Measurements from ENCODE around the gene C6orf118. TPM values are rescaled to one million over a fixed set of nuclear protein-coding genes. Genes with fewer than 3 reads are reported as not detected.

C6orf118 gene
- total and polyA plus RNA-seq, 4 donors: not detected

DNA sequence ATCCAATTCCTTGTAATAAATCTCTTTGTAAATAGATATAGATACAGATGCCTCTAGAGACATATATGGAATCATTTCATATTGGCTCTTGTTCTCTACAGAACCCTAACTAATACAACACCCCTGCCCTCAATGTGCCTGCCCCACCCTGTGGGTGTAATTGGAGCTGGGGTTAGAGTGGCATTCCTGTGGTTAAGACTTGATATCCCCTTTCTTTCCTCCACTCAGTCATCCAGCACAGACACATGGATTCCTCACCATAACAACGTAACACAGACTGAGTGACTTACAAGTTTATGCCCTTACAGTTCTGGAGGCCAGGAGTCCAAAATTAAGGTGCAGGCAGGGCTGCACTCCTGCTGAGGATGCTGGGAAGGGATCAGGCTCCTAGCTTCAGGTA, 42.8 kb downstream of the C6orf118 start:
- Histone ChIP-seq H3K27me3 (ENCODE audit: control insufficient read depth in 4 of 4, insufficient read depth in 4 of 4, low read length in 3 of 4) (no peaks in the 10 kb centered on the region), H3K27ac (ENCODE audit: low read depth in 1 of 2, low read length in 2 of 2) (no peak overlapping the region), H3K9me3 (ENCODE audit: control insufficient read depth in 4 of 4, low read length in 3 of 4) (peaks cover 0 to 5% (median 4%) of the 10 kb centered on the region in 4 donors), H3K9ac (ENCODE audit: low read depth in 1 of 2, low read length in 2 of 2) (no peak overlapping the region), H3K4me3 (ENCODE audit: low read depth in 1 of 3, low read length in 3 of 3) (no peak overlapping the region), H3K4me1 (ENCODE audit: control insufficient read depth in 4 of 4, insufficient read depth in 4 of 4, low read length in 3 of 4) (no peaks in the 10 kb centered on the region), H3K36me3 (ENCODE audit: control insufficient read depth in 4 of 4, insufficient read depth in 3 of 4, low read depth in 1 of 4, low read length in 3 of 4) (no peaks in the 10 kb centered on the region)
- no peak for DNase-seq (ENCODE audit: low spot score)
- WGBS: 74% methylated on average over 1 of the region's 1 CpG
- TF ChIP-seq SP1 (IDR thresholded peaks at IDR 0.05) (no peak), TAF1 (conservative IDR thresholded peaks at IDR 0.05) (no peak), RXRA (IDR thresholded peaks at IDR 0.05) (no peak), GABPA (IDR thresholded peaks at IDR 0.05 in 1 of 2, conservative IDR thresholded peaks at IDR 0.05 in 1 of 2) (no peak), EGR1 (IDR thresholded peaks at IDR 0.05; ENCODE audit: low read depth in 2 of 2) (no peak), JUND (IDR thresholded peaks at IDR 0.05) (no peak), RAD21 (IDR thresholded peaks at IDR 0.05) (no peak), YY1 (IDR thresholded peaks at IDR 0.05) (no peak), NR2F2 (IDR thresholded peaks at IDR 0.05) (no peak), FOXA2 (IDR thresholded peaks at IDR 0.05) (no peak), HNF4G (IDR thresholded peaks at IDR 0.05) (no peak), FOXA1 (IDR thresholded peaks at IDR 0.05) (no peak), HNF4A (conservative IDR thresholded peaks at IDR 0.05) (no peak)
- TF ChIP-seq, protein P1, sequence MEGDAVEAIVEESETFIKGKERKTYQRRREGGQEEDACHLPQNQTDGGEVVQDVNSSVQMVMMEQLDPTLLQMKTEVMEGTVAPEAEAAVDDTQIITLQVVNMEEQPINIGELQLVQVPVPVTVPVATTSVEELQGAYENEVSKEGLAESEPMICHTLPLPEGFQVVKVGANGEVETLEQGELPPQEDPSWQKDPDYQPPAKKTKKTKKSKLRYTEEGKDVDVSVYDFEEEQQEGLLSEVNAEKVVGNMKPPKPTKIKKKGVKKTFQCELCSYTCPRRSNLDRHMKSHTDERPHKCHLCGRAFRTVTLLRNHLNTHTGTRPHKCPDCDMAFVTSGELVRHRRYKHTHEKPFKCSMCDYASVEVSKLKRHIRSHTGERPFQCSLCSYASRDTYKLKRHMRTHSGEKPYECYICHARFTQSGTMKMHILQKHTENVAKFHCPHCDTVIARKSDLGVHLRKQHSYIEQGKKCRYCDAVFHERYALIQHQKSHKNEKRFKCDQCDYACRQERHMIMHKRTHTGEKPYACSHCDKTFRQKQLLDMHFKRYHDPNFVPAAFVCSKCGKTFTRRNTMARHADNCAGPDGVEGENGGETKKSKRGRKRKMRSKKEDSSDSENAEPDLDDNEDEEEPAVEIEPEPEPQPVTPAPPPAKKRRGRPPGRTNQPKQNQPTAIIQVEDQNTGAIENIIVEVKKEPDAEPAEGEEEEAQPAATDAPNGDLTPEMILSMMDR (IDR thresholded peaks at IDR 0.05; ENCODE audit: low read depth, low read length, missing input control): no peak
- TF ChIP-seq, protein P2, sequence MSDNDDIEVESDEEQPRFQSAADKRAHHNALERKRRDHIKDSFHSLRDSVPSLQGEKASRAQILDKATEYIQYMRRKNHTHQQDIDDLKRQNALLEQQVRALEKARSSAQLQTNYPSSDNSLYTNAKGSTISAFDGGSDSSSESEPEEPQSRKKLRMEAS (IDR thresholded peaks at IDR 0.05): no peak
- TF ChIP-seq, protein P3, sequence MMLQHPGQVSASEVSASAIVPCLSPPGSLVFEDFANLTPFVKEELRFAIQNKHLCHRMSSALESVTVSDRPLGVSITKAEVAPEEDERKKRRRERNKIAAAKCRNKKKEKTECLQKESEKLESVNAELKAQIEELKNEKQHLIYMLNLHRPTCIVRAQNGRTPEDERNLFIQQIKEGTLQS (IDR thresholded peaks at IDR 0.05): no peak
- TF ChIP-seq, protein P4, sequence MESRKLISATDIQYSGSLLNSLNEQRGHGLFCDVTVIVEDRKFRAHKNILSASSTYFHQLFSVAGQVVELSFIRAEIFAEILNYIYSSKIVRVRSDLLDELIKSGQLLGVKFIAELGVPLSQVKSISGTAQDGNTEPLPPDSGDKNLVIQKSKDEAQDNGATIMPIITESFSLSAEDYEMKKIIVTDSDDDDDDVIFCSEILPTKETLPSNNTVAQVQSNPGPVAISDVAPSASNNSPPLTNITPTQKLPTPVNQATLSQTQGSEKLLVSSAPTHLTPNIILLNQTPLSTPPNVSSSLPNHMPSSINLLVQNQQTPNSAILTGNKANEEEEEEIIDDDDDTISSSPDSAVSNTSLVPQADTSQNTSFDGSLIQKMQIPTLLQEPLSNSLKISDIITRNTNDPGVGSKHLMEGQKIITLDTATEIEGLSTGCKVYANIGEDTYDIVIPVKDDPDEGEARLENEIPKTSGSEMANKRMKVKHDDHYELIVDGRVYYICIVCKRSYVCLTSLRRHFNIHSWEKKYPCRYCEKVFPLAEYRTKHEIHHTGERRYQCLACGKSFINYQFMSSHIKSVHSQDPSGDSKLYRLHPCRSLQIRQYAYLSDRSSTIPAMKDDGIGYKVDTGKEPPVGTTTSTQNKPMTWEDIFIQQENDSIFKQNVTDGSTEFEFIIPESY (IDR thresholded peaks at IDR 0.05): no peak
- TF ChIP-seq, protein P5, sequence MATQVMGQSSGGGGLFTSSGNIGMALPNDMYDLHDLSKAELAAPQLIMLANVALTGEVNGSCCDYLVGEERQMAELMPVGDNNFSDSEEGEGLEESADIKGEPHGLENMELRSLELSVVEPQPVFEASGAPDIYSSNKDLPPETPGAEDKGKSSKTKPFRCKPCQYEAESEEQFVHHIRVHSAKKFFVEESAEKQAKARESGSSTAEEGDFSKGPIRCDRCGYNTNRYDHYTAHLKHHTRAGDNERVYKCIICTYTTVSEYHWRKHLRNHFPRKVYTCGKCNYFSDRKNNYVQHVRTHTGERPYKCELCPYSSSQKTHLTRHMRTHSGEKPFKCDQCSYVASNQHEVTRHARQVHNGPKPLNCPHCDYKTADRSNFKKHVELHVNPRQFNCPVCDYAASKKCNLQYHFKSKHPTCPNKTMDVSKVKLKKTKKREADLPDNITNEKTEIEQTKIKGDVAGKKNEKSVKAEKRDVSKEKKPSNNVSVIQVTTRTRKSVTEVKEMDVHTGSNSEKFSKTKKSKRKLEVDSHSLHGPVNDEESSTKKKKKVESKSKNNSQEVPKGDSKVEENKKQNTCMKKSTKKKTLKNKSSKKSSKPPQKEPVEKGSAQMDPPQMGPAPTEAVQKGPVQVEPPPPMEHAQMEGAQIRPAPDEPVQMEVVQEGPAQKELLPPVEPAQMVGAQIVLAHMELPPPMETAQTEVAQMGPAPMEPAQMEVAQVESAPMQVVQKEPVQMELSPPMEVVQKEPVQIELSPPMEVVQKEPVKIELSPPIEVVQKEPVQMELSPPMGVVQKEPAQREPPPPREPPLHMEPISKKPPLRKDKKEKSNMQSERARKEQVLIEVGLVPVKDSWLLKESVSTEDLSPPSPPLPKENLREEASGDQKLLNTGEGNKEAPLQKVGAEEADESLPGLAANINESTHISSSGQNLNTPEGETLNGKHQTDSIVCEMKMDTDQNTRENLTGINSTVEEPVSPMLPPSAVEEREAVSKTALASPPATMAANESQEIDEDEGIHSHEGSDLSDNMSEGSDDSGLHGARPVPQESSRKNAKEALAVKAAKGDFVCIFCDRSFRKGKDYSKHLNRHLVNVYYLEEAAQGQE (IDR thresholded peaks at IDR 0.05): no peak
